GM21381 (cell line): ENCODE results near the gene MAP2K5.

Experiments used
- ATAC-seq: cut with Tn5 transposase; IDR thresholded peaks from one replicate; pipeline ENCODE4 v1.9.1; 2021; ENCODE audit warnings: mild to moderate bottlenecking, moderate library complexity; ENCODE audit not compliant: unreplicated experiment

The MAP2K5 gene

DNA sequence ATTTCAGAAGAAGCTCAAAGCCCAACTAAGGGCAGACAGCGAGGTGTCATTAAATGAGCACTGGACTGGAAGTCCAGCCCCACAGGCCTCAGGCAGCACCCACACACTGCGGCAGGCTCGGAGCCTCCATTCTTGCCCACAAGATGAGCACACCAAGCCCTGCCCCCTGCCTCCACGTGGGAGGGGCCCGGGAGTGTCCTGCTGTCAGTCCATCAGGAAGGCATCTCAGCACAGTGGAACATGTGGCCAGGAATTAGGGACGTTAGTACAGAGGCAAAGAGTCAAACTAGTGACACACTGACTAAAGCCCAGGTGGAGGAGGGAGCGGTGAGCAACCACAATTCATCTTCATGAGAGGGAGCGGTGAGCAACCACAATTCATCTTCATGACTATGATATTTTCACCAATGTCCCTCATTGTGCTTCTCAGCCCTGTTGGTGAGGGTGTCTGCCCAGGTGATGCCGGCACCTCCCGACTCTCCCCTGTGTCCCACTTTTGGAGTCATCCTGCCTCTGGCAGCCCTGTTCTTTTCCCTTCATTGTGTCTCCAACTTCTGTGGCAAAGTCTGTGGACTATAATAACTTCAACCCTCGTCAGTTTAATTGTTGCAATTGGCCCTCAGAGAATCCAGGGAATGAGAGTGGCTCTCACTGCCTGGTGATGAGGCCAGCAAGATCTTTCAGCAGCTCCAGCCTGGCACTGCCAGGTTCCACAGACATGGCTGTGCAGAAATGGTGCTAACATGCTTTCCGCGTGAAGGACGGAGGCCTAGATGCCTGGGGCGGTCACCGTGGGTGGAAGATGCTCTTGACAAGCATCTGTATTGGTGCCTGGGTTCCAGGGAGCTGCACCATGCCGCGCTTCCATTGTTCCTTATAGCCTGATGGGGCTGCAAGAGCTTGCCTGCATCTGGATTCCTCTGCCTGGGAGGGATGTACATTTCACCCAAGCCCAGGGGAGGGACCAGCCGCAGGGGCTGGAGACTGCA lies 259.7 kb downstream of the MAP2K5 start:
- ATAC-seq, result no peak

DNA sequence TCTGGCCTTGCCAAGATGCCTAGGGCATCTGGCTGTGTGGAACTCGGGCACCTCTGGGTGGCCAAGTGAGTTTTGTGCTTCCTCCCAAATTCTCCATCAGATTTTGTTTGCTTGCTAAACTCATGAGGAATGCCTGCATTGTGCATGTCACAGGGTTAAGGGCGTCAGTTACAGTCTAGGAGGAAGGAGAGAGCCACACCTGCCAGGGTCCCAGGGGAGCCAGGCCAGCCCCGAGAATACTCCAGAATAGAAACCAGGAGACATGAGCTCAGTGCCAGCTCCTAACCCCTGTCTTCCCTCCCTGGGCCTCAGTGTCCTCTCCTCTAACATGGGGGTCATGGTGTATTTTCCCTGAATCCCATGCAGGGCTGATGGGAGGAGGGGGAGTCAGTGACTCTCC lies 260.8 kb downstream of the MAP2K5 start:
- ATAC-seq, result no peak

GRCh38 chr15:67803996-67804843 lies 261.7 kb downstream of the MAP2K5 start:
- no peak for ATAC-seq

GRCh38 chr15:67805008-67805665 lies 262.6 kb downstream of the MAP2K5 start:
- ATAC-seq, result no peak

GRCh38 chr15:67805666-67806516 lies 263.4 kb downstream of the MAP2K5 start:
- no peak for ATAC-seq

GRCh38 chr15:67806536-67806935 lies 264.0 kb downstream of the MAP2K5 start:
- ATAC-seq, result no peak

DNA sequence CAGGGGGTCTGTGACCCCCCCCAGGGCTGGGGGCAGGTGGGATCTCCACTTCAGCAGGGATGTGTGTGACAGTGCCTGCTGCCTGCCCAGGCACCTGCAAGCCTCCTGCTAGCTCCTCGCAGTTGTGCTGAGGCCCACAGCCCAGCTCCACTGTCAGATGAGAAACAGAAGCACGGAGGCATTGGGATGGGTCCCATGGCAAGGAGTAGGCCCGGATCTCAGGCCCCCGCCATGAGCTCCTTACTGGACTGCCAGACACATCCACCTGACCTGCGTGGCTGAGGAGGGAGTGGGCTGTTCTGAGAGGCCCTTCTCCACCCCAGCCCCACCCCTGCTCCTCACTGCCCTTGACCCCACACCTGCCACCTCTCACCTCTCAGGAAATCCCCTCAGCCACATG lies 264.6 kb downstream of the MAP2K5 start:
- ATAC-seq, result no peak

- ATAC-seq, result no peak
Measured at GRCh38 chr15:67807836-67808235, 265.3 kb downstream of the MAP2K5 start.

DNA sequence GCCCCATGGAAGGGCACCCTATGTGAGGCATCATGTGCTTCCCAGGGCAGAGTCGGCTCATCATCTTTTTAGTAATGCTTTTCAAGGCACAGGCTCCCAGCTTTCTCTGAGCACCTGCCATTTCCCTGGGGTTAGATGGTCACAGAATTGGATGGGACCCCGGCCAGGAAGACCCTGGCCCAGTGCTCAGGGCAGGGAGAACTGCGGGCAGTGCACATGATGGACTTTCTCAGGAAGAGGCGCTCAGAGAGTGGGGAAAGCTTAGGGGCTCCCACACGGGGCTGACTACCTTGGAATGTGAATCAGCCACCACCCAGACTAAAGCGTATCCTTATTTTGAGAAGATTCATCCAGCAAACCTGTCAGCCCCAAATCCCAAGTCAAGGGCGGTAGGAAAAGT lies 266.3 kb downstream of the MAP2K5 start:
- no peak for ATAC-seq

GRCh38 chr15:67809441-67809840 lies 266.9 kb downstream of the MAP2K5 start:
- ATAC-seq, result no peak

GRCh38 chr15:67809866-67810265 lies 267.4 kb downstream of the MAP2K5 start:
- no peak for ATAC-seq

GRCh38 chr15:67812241-67812644 lies 269.7 kb downstream of the MAP2K5 start:
- ATAC-seq, result no peak

DNA sequence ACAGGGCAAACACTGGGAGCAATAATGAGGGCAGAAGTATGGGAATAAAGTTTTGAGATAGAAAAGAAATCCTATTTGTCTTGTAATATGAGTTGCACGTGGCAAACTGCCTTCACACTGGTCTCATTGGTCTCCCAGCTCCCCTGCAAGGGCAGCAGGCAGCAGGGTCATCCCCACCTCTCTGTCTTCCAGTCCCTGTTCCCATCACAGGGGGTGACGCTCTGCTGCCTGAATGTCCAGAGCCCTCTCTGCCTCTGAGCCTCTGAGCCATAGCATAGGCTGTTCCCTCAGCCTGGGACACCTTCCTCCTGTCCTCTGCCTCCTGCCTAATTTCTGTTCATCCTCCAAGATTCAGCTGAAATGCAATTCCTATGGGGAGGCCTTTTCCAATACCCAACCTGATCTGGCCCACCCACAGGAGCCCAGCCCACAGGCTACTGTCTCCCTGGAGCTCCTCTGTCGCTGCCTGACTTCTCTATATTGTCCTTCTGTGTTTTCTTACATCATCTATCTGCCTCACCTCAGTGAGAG lies 270.7 kb downstream of the MAP2K5 start:
- ATAC-seq, result no peak

GRCh38 chr15:67815036-67815592 lies 272.6 kb downstream of the MAP2K5 start:
- ATAC-seq, result no peak

GRCh38 chr15:67816668-67817067 lies 274.2 kb downstream of the MAP2K5 start:
- no peak for ATAC-seq

- no peak for ATAC-seq
Measured at GRCh38 chr15:67818464-67818863, 276.0 kb downstream of the MAP2K5 start.

DNA sequence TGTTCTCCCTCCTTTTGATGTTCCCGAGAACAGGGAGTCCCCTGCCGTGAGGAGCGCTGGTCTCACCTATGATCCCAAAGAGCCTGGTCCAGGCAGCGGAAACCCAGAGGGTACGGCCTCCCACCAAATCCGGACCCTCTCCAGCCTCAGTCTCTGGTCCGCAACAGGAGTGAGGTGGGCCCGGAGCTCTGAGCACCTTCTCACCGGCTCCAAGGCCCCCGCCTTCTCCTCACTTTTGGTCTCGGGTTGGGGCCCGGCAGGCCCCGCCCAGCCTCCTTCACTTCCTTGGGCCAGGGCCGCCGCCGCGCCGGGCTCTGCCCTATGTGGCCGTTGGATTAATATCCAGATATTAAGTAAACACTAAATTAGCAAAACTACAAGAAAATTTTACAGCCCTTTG lies 277.1 kb downstream of the MAP2K5 start:
- no peak for ATAC-seq

- no peak for ATAC-seq
Measured at GRCh38 chr15:67820122-67820991, 277.9 kb downstream of the MAP2K5 start.
